B cell (primary cell): ENCODE data around the gene SGCD. TPM values are rescaled to one million over a fixed set of nuclear protein-coding genes. Genes with fewer than 3 reads are reported as not detected.

Experiments
- ATAC-seq: fragments of 200-7000 bp; cut with Tn5 transposase; one replicate; pipeline ENCODE4 v1.10.0; 2021; ENCODE audit warnings: low read depth, mild to moderate bottlenecking, moderate number of reproducible peaks, moderate library complexity
- CTCF ChIA-PET: fragments of 350-600 bp; sonication (Branson Sonifier 250); formaldehyde crosslinking; loops from one replicate; lab custom pipeline; 2021; ENCODE audit warnings: antibody characterized with exemption, inconsistent platforms; lab: Charles Lee
- POLR2A ChIA-PET: fragments of 350-600 bp; sonication (Branson Sonifier 250); formaldehyde crosslinking; loops from one replicate; lab custom pipeline; 2021; ENCODE audit warnings: antibody characterized with exemption; lab: Charles Lee
- DNase-seq: peaks from one replicate; pipeline ENCODE4 v3.0.0; 2013
- H2AFZ ChIP-seq: 2 replicates; pipeline ENCODE4 v1.6.1; 2012; ENCODE audit warnings: mild to moderate bottlenecking, low read depth, low read length; ENCODE audit not compliant: insufficient read depth, poor library complexity, severe bottlenecking
- H3K27ac ChIP-seq, 2 donors: 1 replicate in 1 of 2; 2 replicates in 1 of 2; pipeline ENCODE4 v1.5.1; 2012 to 2013; ENCODE audit warnings: low read length in 2 of 2, mild to moderate bottlenecking in 2 of 2, moderate library complexity in 1 of 2
- H3K27me3 ChIP-seq, 4 experiments: fragments of 200-600 bp in 1 of 4; sonication (generic) in 1 of 4; replicated peaks in 1 of 4; 1 replicate in 2 of 4; 2 replicates in 2 of 4; pipeline versions ENCODE4 v1.6.1 to v1.7.0; 2013 to 2016; ENCODE audit warnings: low read length in 3 of 4, mild to moderate bottlenecking in 2 of 4, mixed read lengths in 1 of 4, moderate library complexity in 1 of 4; ENCODE audit not compliant: insufficient read depth in 4 of 4, control insufficient read depth in 3 of 4; ENCODE audit errors: control extremely low read depth in 1 of 4
- H3K36me3 ChIP-seq, 2 experiments: replicated peaks in 1 of 2; 1 replicate in 1 of 2; 2 replicates in 1 of 2; pipeline versions ENCODE4 v1.6.1 to v1.7.1; 2013; ENCODE audit warnings: low read length in 1 of 2; ENCODE audit not compliant: insufficient read depth in 2 of 2, control insufficient read depth in 1 of 2; ENCODE audit errors: control extremely low read depth in 1 of 2, extremely low read depth in 1 of 2
- H3K4me1 ChIP-seq, 2 donors: fragments of 200-600 bp in 1 of 2; sonication (generic) in 1 of 2; 1 replicate in 1 of 2; 2 replicates in 1 of 2; pipeline versions ENCODE4 v1.5.1 to v1.6.1; 2013 to 2017; ENCODE audit warnings: low read length in 2 of 2; ENCODE audit not compliant: control insufficient read depth in 2 of 2, insufficient read depth in 2 of 2
- H3K4me2 ChIP-seq: replicated peaks from 2 replicates; pipeline ENCODE3; 2012; ENCODE audit warnings: mild to moderate bottlenecking, low read depth, low read length; ENCODE audit not compliant: poor library complexity, severe bottlenecking
- H3K4me3 ChIP-seq, 5 experiments: fragments of 200-600 bp in 1 of 5; sonication (generic) in 1 of 5; 1 replicate in 3 of 5; 2 replicates in 2 of 5; pipeline versions ENCODE4 v1.5.1 to v1.7.0; 2011 to 2016; ENCODE audit warnings: low read length in 4 of 5, mild to moderate bottlenecking in 4 of 5, low read depth in 2 of 5, control low read depth in 1 of 5, moderate library complexity in 1 of 5; ENCODE audit not compliant: insufficient read depth in 1 of 5; ENCODE audit errors: control extremely low read depth in 1 of 5, extremely low read depth in 1 of 5
- H3K79me2 ChIP-seq: fragments of 200-600 bp; sonication (generic); one replicate; pipeline ENCODE4 v1.6.0; 2016; ENCODE audit warnings: low read length; ENCODE audit not compliant: control insufficient read depth, insufficient read depth
- H3K9ac ChIP-seq: fragments of 200-600 bp; sonication (generic); 2 replicates; pipeline ENCODE4 v1.6.1; 2017; ENCODE audit warnings: mild to moderate bottlenecking, low read length, moderate library complexity
- H3K9me3 ChIP-seq, 3 donors: one replicate each; pipeline versions ENCODE4 v1.6.1 to v1.7.1; 2013; ENCODE audit warnings: low read length in 2 of 3; ENCODE audit not compliant: control insufficient read depth in 2 of 3, insufficient read depth in 1 of 3; ENCODE audit errors: control extremely low read depth in 1 of 3
- H4K20me1 ChIP-seq: 2 replicates; pipeline ENCODE4 v1.6.0; 2012; ENCODE audit warnings: mild to moderate bottlenecking, low read length; ENCODE audit not compliant: insufficient read depth, control insufficient read depth, poor library complexity, severe bottlenecking
- H3K27ac Mint-ChIP-seq: one replicate; pipeline ENCODE4 v1.8.0; 2021; ENCODE audit warnings: mixed read lengths
- H3K27me3 Mint-ChIP-seq: one replicate; pipeline ENCODE4 v1.8.0; 2021; ENCODE audit warnings: mixed read lengths
- H3K4me1 Mint-ChIP-seq: one replicate; pipeline ENCODE4 v1.8.0; 2021; ENCODE audit warnings: mixed read lengths
- H3K4me3 Mint-ChIP-seq: one replicate; pipeline ENCODE4 v1.8.0; 2021; ENCODE audit warnings: mixed read lengths
- H3K9me3 Mint-ChIP-seq: one replicate; pipeline ENCODE4 v1.8.0; 2022; ENCODE audit warnings: mixed read lengths; ENCODE audit not compliant: insufficient read depth
- CTCF ChIP-seq: fragments of 200-600 bp; IDR thresholded peaks from one replicate; pipeline ENCODE4 v1.8.0; 2022; ENCODE audit warnings: antibody characterized with exemption, mild to moderate bottlenecking
- EZH2 ChIP-seq: IDR thresholded peaks from 2 replicates; pipeline ENCODE4 v1.6.1; 2012; ENCODE audit warnings: borderline replicate concordance, low read depth, mild to moderate bottlenecking, moderate library complexity, low read length; ENCODE audit not compliant: insufficient read depth, poor library complexity, severe bottlenecking
- WGBS: methylation state at CpG from one replicate; pipeline ENCODE4 v1.1.5; 2013; ENCODE audit warnings: missing lambda C conversion rate; ENCODE audit not compliant: insufficient coverage; 5-methylcytosine and 5-hydroxymethylcytosine counted together
- intact Hi-C: fragments of 100-400 bp; cut with micrococcal nuclease; formaldehyde crosslinking; loops from one replicate; pipeline ENCODE4 v1.10.0; 2022
- polyA plus RNA-seq: library from polyadenylated mRNA; depleted of rRNA; stranded (reverse); fragments of >200 nt; gene quantifications from 2 replicates; pipeline ENCODE4 v1.2.3, GENCODE V29; 2012
- total RNA-seq, 2 donors: library from RNA; stranded (reverse); fragments of 120-200 nt in 1 of 2; gene quantifications; 1 replicate in 1 of 2; 2 replicates in 1 of 2; pipeline versions ENCODE4 v1.2.3 to v1.2.4, GENCODE V29; 2013 to 2022

The SGCD gene
- total and polyA plus RNA-seq, 2 donors (not counting 1 experiment from before 2014, with no cell fraction given), result not detected

- Histone ChIP-seq H3K4me3 (no peak overlapping the region), H3K9me3 (no peaks in the 10 kb centered on the region), H4K20me1 (no peaks in the 10 kb centered on the region), H3K36me3 (no peaks in the 10 kb centered on the region), H3K27me3 (no peaks in the 10 kb centered on the region), H2AFZ (no peak overlapping the region), H3K27ac (no peak overlapping the region), H3K4me1 (no peaks in the 10 kb centered on the region), H3K79me2 (no peaks in the 10 kb centered on the region), H3K4me2 (no peak overlapping the region), H3K9ac (no peak overlapping the region)
- H3K27ac Mint-ChIP-seq, result no peak overlapping the region
- intact Hi-C loops, result no loop called here
- H3K4me3 Mint-ChIP-seq, result no peak overlapping the region
- H3K9me3 Mint-ChIP-seq, result no peaks in the 10 kb centered on the region
- ChIA-PET POLR2A (no interaction called here), CTCF (no interaction called here)
- 94% methylated on average over 2 of the region's 3 CpGs for WGBS
- TF ChIP-seq CTCF (no peak), EZH2 (no peak)
- ATAC-seq, result no peak
- no peak for DNase-seq
- H3K27me3 Mint-ChIP-seq, result peaks cover 6% of the 10 kb centered on the region
- H3K4me1 Mint-ChIP-seq, result no peaks in the 10 kb centered on the region
Observed at GRCh38 chr5:156552855-156553358, 225.9 kb downstream of the SGCD start.

- peaks cover 6% of the 10 kb centered on the region for H3K27me3 Mint-ChIP-seq
- ChIA-PET CTCF (no interaction called here), POLR2A (no interaction called here)
- H3K27me3 ChIP-seq, result no peaks in the 10 kb centered on the region
- WGBS, result no CpG with 5 or more reads among the region's 1 CpG
- H3K4me1 Mint-ChIP-seq, result no peaks in the 10 kb centered on the region
- no peak for DNase-seq
- no peaks in the 10 kb centered on the region for H4K20me1 ChIP-seq
- no peak overlapping the region for H3K9ac ChIP-seq
- no peaks in the 10 kb centered on the region for H3K4me1 ChIP-seq
- no peak overlapping the region for H2AFZ ChIP-seq
- H3K79me2 ChIP-seq, result no peaks in the 10 kb centered on the region
- H3K27ac Mint-ChIP-seq, result no peak overlapping the region
- no peak overlapping the region for H3K4me3 Mint-ChIP-seq
- ATAC-seq, result no peak
- intact Hi-C loops, result no loop called here
- H3K4me2 ChIP-seq, result no peak overlapping the region
- no peaks in the 10 kb centered on the region for H3K9me3 ChIP-seq
- H3K9me3 Mint-ChIP-seq, result no peaks in the 10 kb centered on the region
- no peak overlapping the region for H3K27ac ChIP-seq
- no peak overlapping the region for H3K4me3 ChIP-seq
- no peaks in the 10 kb centered on the region for H3K36me3 ChIP-seq
- TF ChIP-seq CTCF (no peak), EZH2 (no peak)
Observed at GRCh38 chr5:156556666-156557406, 229.9 kb downstream of the SGCD start.
